ENCODE results near the gene GK2. TPM values are rescaled to one million over a fixed set of nuclear protein-coding genes. Genes with fewer than 3 reads are reported as not detected.

GK2 gene
- total and polyA plus RNA-seq, 5 donors = not detected

GRCh38 chr4:79421483-79421882 lies 13.5 kb upstream of the GK2 start:
- DNase-seq = no peak
- intact Hi-C loops (cut with DNase I) = no loop called here
- Histone ChIP-seq H3K4me3 (ENCODE audit: low read length) (no peak overlapping the region), H3K4me1 (ENCODE audit: control insufficient read depth, insufficient read depth, low read length) (no peaks in the 10 kb centered on the region), H3K27ac (ENCODE audit: low read length) (no peak overlapping the region), H3K9me3 (ENCODE audit: control insufficient read depth, low read length) (no peaks in the 10 kb centered on the region), H3K27me3 (ENCODE audit: control insufficient read depth, insufficient read depth) (no peaks in the 10 kb centered on the region)
- ATAC-seq = no peak
- WGBS = 68% methylated on average over 2 of the region's 2 CpGs

- 82% methylated on average over 3 of the region's 3 CpGs for WGBS
- Histone ChIP-seq H3K9me3 (ENCODE audit: control insufficient read depth, low read length) (no peaks in the 10 kb centered on the region), H3K4me3 (ENCODE audit: low read length) (no peak overlapping the region), H3K4me1 (ENCODE audit: control insufficient read depth, insufficient read depth, low read length) (no peaks in the 10 kb centered on the region), H3K27ac (ENCODE audit: low read length) (no peak overlapping the region), H3K27me3 (ENCODE audit: control insufficient read depth, insufficient read depth) (no peaks in the 10 kb centered on the region)
- no peak for DNase-seq
- no peak for ATAC-seq
- intact Hi-C loops (cut with DNase I) = no loop called here
Measured at GRCh38 chr4:79413886-79414285, 5.9 kb upstream of the GK2 start.

GRCh38 chr4:79413032-79413885 lies 5.2 kb upstream of the GK2 start:
- Histone ChIP-seq H3K4me1 (ENCODE audit: control insufficient read depth, insufficient read depth, low read length) (no peaks in the 10 kb centered on the region), H3K27ac (ENCODE audit: low read length) (no peak overlapping the region), H3K4me3 (ENCODE audit: low read length) (no peak overlapping the region), H3K9me3 (ENCODE audit: control insufficient read depth, low read length) (no peaks in the 10 kb centered on the region), H3K27me3 (ENCODE audit: control insufficient read depth, insufficient read depth) (no peaks in the 10 kb centered on the region)
- WGBS = 75% methylated on average over 9 of the region's 9 CpGs
- intact Hi-C loops (cut with DNase I) = no loop called here
- DNase-seq = no peak
- ATAC-seq = no peak

GRCh38 chr4:79404666-79405065 lies 3.4 kb downstream of the GK2 start:
- intact Hi-C loops (cut with DNase I) = no loop called here
- ATAC-seq (no peak), DNase-seq (no peak)
- Histone ChIP-seq H3K27ac (ENCODE audit: low read length) (no peak overlapping the region), H3K27me3 (ENCODE audit: control insufficient read depth, insufficient read depth) (no peaks in the 10 kb centered on the region), H3K9me3 (ENCODE audit: control insufficient read depth, low read length) (no peaks in the 10 kb centered on the region), H3K4me3 (ENCODE audit: low read length) (no peak overlapping the region), H3K4me1 (ENCODE audit: control insufficient read depth, insufficient read depth, low read length) (no peaks in the 10 kb centered on the region)

GRCh38 chr4:79403356-79403755 lies 4.7 kb downstream of the GK2 start:
- Histone ChIP-seq H3K27me3 (ENCODE audit: control insufficient read depth, insufficient read depth) (no peaks in the 10 kb centered on the region), H3K4me3 (ENCODE audit: low read length) (no peak overlapping the region), H3K4me1 (ENCODE audit: control insufficient read depth, insufficient read depth, low read length) (no peaks in the 10 kb centered on the region), H3K9me3 (ENCODE audit: control insufficient read depth, low read length) (no peaks in the 10 kb centered on the region), H3K27ac (ENCODE audit: low read length) (no peak overlapping the region)
- WGBS = 97% methylated on average over 1 of the region's 1 CpG
- DNase-seq (no peak), ATAC-seq (no peak)
- intact Hi-C loops (cut with DNase I) = no loop called here

- Histone ChIP-seq H3K27ac (ENCODE audit: low read length) (no peak overlapping the region), H3K27me3 (ENCODE audit: control insufficient read depth, insufficient read depth) (no peaks in the 10 kb centered on the region), H3K9me3 (ENCODE audit: control insufficient read depth, low read length) (no peaks in the 10 kb centered on the region), H3K4me3 (ENCODE audit: low read length) (no peak overlapping the region), H3K4me1 (ENCODE audit: control insufficient read depth, insufficient read depth, low read length) (peaks cover 3% of the 10 kb centered on the region)
- intact Hi-C loops (cut with DNase I) = no loop called here
- ATAC-seq (no peak), DNase-seq (no peak)
- 70% methylated on average over 1 of the region's 1 CpG for WGBS
Measured at GRCh38 chr4:79402332-79402851, 5.6 kb downstream of the GK2 start.

GRCh38 chr4:79399076-79399475 lies 9.0 kb downstream of the GK2 start:
- WGBS = 75% methylated on average over 1 of the region's 1 CpG
- intact Hi-C loops (cut with DNase I) = no loop called here
- no peaks in the 10 kb centered on the region for H3K9me3 ChIP-seq (ENCODE audit: control insufficient read depth, low read length)
- no peak for ATAC-seq
- H3K4me1 ChIP-seq (ENCODE audit: control insufficient read depth, insufficient read depth, low read length) = peaks cover 3% of the 10 kb centered on the region
- H3K27me3 ChIP-seq (ENCODE audit: control insufficient read depth, insufficient read depth) = no peaks in the 10 kb centered on the region
- H3K27ac ChIP-seq (ENCODE audit: low read length) = no peak overlapping the region
- no peak for DNase-seq
- no peak overlapping the region for H3K4me3 ChIP-seq (ENCODE audit: low read length)

GRCh38 chr4:79397951-79398350 lies 10.1 kb downstream of the GK2 start:
- no peak for DNase-seq
- no peak overlapping the region for H3K27ac ChIP-seq (ENCODE audit: low read length)
- WGBS = 28% methylated on average over 5 of the region's 5 CpGs
- no peak for ATAC-seq
- intact Hi-C loops (cut with DNase I) = no loop called here
- no peaks in the 10 kb centered on the region for H3K27me3 ChIP-seq (ENCODE audit: control insufficient read depth, insufficient read depth)
- H3K9me3 ChIP-seq (ENCODE audit: control insufficient read depth, low read length) = no peaks in the 10 kb centered on the region
- H3K4me3 ChIP-seq (ENCODE audit: low read length) = no peak overlapping the region
- peaks cover 3% of the 10 kb centered on the region for H3K4me1 ChIP-seq (ENCODE audit: control insufficient read depth, insufficient read depth, low read length)

- DNase-seq = no peak
- ATAC-seq = no peak
- intact Hi-C loops (cut with DNase I) = no loop called here
Measured at GRCh38 chr4:79396794-79397193, 11.2 kb downstream of the GK2 start.

GRCh38 chr4:79395841-79396240 lies 12.2 kb downstream of the GK2 start:
- WGBS = 60% methylated on average over 2 of the region's 2 CpGs
- intact Hi-C loops (cut with DNase I) = no loop called here
- no peak for ATAC-seq
- Histone ChIP-seq H3K27ac (ENCODE audit: low read length) (no peak overlapping the region), H3K27me3 (ENCODE audit: control insufficient read depth, insufficient read depth) (no peaks in the 10 kb centered on the region), H3K4me1 (ENCODE audit: control insufficient read depth, insufficient read depth, low read length) (peaks cover 3% of the 10 kb centered on the region), H3K4me3 (ENCODE audit: low read length) (no peak overlapping the region), H3K9me3 (ENCODE audit: control insufficient read depth, low read length) (no peaks in the 10 kb centered on the region)
- DNase-seq = no peak

More at GRCh38 chr4:79396794-79397193, 11.2 kb downstream of the GK2 start:
- Histone ChIP-seq H3K4me3 (ENCODE audit: low read length) (no peak overlapping the region), H3K4me1 (ENCODE audit: control insufficient read depth, insufficient read depth, low read length) (peaks cover 3% of the 10 kb centered on the region), H3K9me3 (ENCODE audit: control insufficient read depth, low read length) (no peaks in the 10 kb centered on the region), H3K27me3 (ENCODE audit: control insufficient read depth, insufficient read depth) (no peaks in the 10 kb centered on the region), H3K27ac (ENCODE audit: low read length) (no peak overlapping the region)

GRCh38 chr4:79390890-79391289 lies 17.1 kb downstream of the GK2 start:
- Histone ChIP-seq H3K4me1 (ENCODE audit: control insufficient read depth, insufficient read depth, low read length) (no peaks in the 10 kb centered on the region), H3K4me3 (ENCODE audit: low read length) (no peak overlapping the region), H3K9me3 (ENCODE audit: control insufficient read depth, low read length) (no peaks in the 10 kb centered on the region), H3K27me3 (ENCODE audit: control insufficient read depth, insufficient read depth) (no peaks in the 10 kb centered on the region), H3K27ac (ENCODE audit: low read length) (no peak overlapping the region)
- WGBS = 77% methylated on average over 3 of the region's 3 CpGs
- ATAC-seq = no peak
- intact Hi-C loops (cut with DNase I) = no loop called here
- DNase-seq = no peak

Data from right cardiac atrium (tissue), 5 donors.